AG09319 (cell line): ENCODE measurements around the gene MYO10.

Source experiments
- DNase-seq: peaks from one replicate; pipeline ENCODE4 v3.0.0-alpha.2; 2010; ENCODE audit warnings: low read depth; ENCODE audit errors: extremely low read depth
- CTCF ChIP-seq: IDR thresholded peaks from 2 replicates; pipeline ENCODE4 v1.5.1; 2011; ENCODE audit warnings: low read depth, mild to moderate bottlenecking, inconsistent platforms, low read length, moderate library complexity

The MYO10 gene

GRCh38 chr5:16886793-16887345 is 49.2 kb downstream of the MYO10 start:
- TF ChIP-seq CTCF = no peak

GRCh38 chr5:16886366-16886736 is 49.7 kb downstream of the MYO10 start:
- no peak for DNase-seq
- TF ChIP-seq CTCF = no peak

More at GRCh38 chr5:16886793-16887345, 49.2 kb downstream of the MYO10 start:
- no peak for DNase-seq

- no peak for DNase-seq
- TF ChIP-seq CTCF = no peak
Observed at GRCh38 chr5:16885635-16886365, 50.3 kb downstream of the MYO10 start.

GRCh38 chr5:16884595-16884994 is 51.5 kb downstream of the MYO10 start:
- DNase-seq = no peak
- no peak for TF ChIP-seq CTCF

- no peak for DNase-seq
- no peak for TF ChIP-seq CTCF
Observed at GRCh38 chr5:16883806-16884205, 52.3 kb downstream of the MYO10 start.

GRCh38 chr5:16883176-16883575 is 52.9 kb downstream of the MYO10 start:
- no peak for DNase-seq
- no peak for TF ChIP-seq CTCF

GRCh38 chr5:16881251-16881650 is 54.8 kb downstream of the MYO10 start:
- TF ChIP-seq CTCF = no peak
- DNase-seq = no peak
